ENCODE data around the gene ARHGAP9.
A peak's percentile ranks its signal among the peaks of the same experiment; 100 is the strongest.

ARHGAP9 gene

GRCh38 chr12:57430931-57431566 is 48.6 kb downstream of the ARHGAP9 start, which contains the start of gene R3HDM2 (continued):
- TF ChIP-seq ZBTB11 (tag by site-specific recombination; conservative IDR thresholded peaks at IDR 0.05; ENCODE audit: low read depth) (peak; percentile 83), ZNF26 (tag by site-specific recombination; IDR thresholded peaks at IDR 0.05) (no peak), KLF17 (tag by site-specific recombination; IDR thresholded peaks at IDR 0.05) (peak; percentile 47), ZNF449 (tag by site-specific recombination; IDR thresholded peaks at IDR 0.05) (no peak; the same call in 1 of the 2 replicates), MYNN (tag by site-specific recombination; IDR thresholded peaks at IDR 0.05; ENCODE audit: borderline replicate concordance) (no peak; the same call in 1 of the 2 replicates), ZNF580 (tag by site-specific recombination; IDR thresholded peaks at IDR 0.05) (no peak; the same call in 1 of the 2 replicates), ATF2 (tag by site-specific recombination; IDR thresholded peaks at IDR 0.05; ENCODE audit: low read depth) (peak; percentile 92), ZNF362 (tag by site-specific recombination; IDR thresholded peaks at IDR 0.05) (no peak), ZNF747 (tag by site-specific recombination; IDR thresholded peaks at IDR 0.05) (no peak), PRDM1 (tag by site-specific recombination; IDR thresholded peaks at IDR 0.05) (0 out of 2 replicates have a peak, but pooled peaks have one; percentile 8), ZNF518A (tag by site-specific recombination; conservative IDR thresholded peaks at IDR 0.05; ENCODE audit: low read depth) (0 out of 2 replicates have a peak, but pooled peaks have one; percentile 28), ZNF76 (tag by site-specific recombination; IDR thresholded peaks at IDR 0.05; ENCODE audit: borderline replicate concordance, low read depth) (peak; percentile 69; the same call in 1 of the 2 replicates), ZIC2 (tag by site-specific recombination; IDR thresholded peaks at IDR 0.05) (peak; percentile 91), ZXDB (tag by site-specific recombination; IDR thresholded peaks at IDR 0.05) (peak; percentile 95), KLF16 (tag by site-specific recombination; IDR thresholded peaks at IDR 0.05) (peak; percentile 70), ZNF529 (tag by site-specific recombination; IDR thresholded peaks at IDR 0.05; ENCODE audit: insufficient replicate concordance) (no peak), SCRT1 (tag by site-specific recombination; IDR thresholded peaks at IDR 0.05; ENCODE audit: borderline replicate concordance) (no peak), ZBTB8A (tag by site-specific recombination; IDR thresholded peaks at IDR 0.05) (peak; percentile 91), ZNF366 (tag by site-specific recombination; conservative IDR thresholded peaks at IDR 0.05) (peak; percentile 92)

All from HEK293 (cell line).